Heart left ventricle (tissue), 16 donors: ENCODE results near the gene OR1N1. TPM values are rescaled to one million over a fixed set of nuclear protein-coding genes. Genes with fewer than 3 reads are reported as not detected.
"Not testable (repeated sequence)": the region's sequence is repeated elsewhere in the genome, so short reads cannot be mapped to it uniquely, and the experiment has no call there.

Experiments
- ATAC-seq, 4 donors: fragments of 200-7000 bp; cut with Tn5 transposase; one replicate each; pipeline ENCODE4 v1.9.1; 2020 to 2022; ENCODE audit warnings: moderate library complexity in 4 of 4, mild to moderate bottlenecking in 3 of 4, moderate number of reproducible peaks in 1 of 4
- DNase-seq, 5 donors: peaks; one replicate each; pipeline ENCODE4 v3.0.0-alpha.2; 2020
- H3K27ac ChIP-seq, 12 donors: fragments of 200-600 bp; sonication (generic) in 4 of 12; one replicate each; pipeline versions ENCODE4 v1.5.0 to v1.8.0; 2016 to 2022; ENCODE audit warnings: mild to moderate bottlenecking in 2 of 12
- H3K27me3 ChIP-seq, 9 donors: fragments of 200-600 bp; sonication (generic) in 2 of 9; one replicate each; pipeline versions ENCODE4 v1.5.1 to v1.8.0; 2016 to 2022; ENCODE audit warnings: mild to moderate bottlenecking in 3 of 9
- H3K36me3 ChIP-seq, 9 donors: fragments of 200-600 bp; sonication (generic) in 2 of 9; one replicate each; pipeline versions ENCODE4 v1.5.0 to v1.8.0; 2018 to 2022; ENCODE audit warnings: mild to moderate bottlenecking in 2 of 9
- H3K4me1 ChIP-seq, 12 donors: fragments of 200-600 bp; sonication (generic) in 4 of 12; one replicate each; pipeline versions ENCODE4 v1.5.0 to v1.8.0; 2016 to 2022; ENCODE audit warnings: mild to moderate bottlenecking in 3 of 12
- H3K4me3 ChIP-seq, 12 donors: fragments of 200-600 bp; sonication (generic) in 4 of 12; one replicate each; pipeline versions ENCODE4 v1.5.0 to v1.8.0; 2017 to 2022; ENCODE audit warnings: mild to moderate bottlenecking in 9 of 12, moderate library complexity in 4 of 12
- H3K9me3 ChIP-seq, 12 donors: fragments of 200-600 bp; sonication (generic) in 4 of 12; one replicate each; pipeline versions ENCODE4 v1.5.0 to v1.8.0; 2016 to 2022; ENCODE audit warnings: mild to moderate bottlenecking in 1 of 12
- POLR2A ChIP-seq, 2 donors: fragments of 450-650 bp; IDR thresholded peaks; one replicate each; pipeline ENCODE4 v1.6.1; 2017; ENCODE audit warnings: antibody characterized with exemption in 2 of 2, mild to moderate bottlenecking in 2 of 2, moderate library complexity in 2 of 2
- WGBS, 4 donors: extraction: QIAGEN DNeasy Blood & Tissue Kit in 2 of 4; methylation state at CpG; one replicate each; pipeline versions ENCODE4 v1.1.5 to v1.1.7; 2013 to 2018; 5-methylcytosine and 5-hydroxymethylcytosine counted together
- intact Hi-C, 10 donors: fragments of 100-400 bp; cut with DNase I; formaldehyde crosslinking; loops; one replicate each; pipeline versions ENCODE4 v1.11.1 to v1.14.2; 2022
- polyA plus RNA-seq, 2 donors: library from polyadenylated mRNA; stranded (reverse); fragments of 200-250 nt; gene quantifications; one replicate each; pipeline ENCODE4 v1.2.3, GENCODE V29; 2013
- total RNA-seq, 9 donors: library from RNA; depleted of rRNA in 2 of 9; stranded (reverse); fragments of >200 nt in 2 of 9; fragmentation: NEBNext Ultra II Directional in 3 of 9; extraction: Animal tissue kit (Norgen Biotek cat#: 25700) in 3 of 9; gene quantifications; one replicate each; pipeline versions ENCODE4 v1.1.0 to v1.2.4, GENCODE V29; 2016 to 2023
- TF ChIP-seq, protein P1 (sequence below), 12 donors: fragments of 200-600 bp; sonication (generic) in 4 of 12; IDR thresholded peaks; one replicate each; pipeline versions ENCODE4 v1.5.0 to v1.8.0; 2018 to 2022; ENCODE audit warnings: antibody characterized with exemption in 12 of 12, mild to moderate bottlenecking in 5 of 12
- donor health status: ischemic (EF 13 %, LVEDD 7.1; RV severe dilation, severe dysfunction).
- donor health status: healthy with polysubstance abuse.
- donor health status: DM: no; HTN: yes; CAD: no.
- donor health status: DM: no; HTN: no; CAD: no.
- donor health status: ischemic (EF 25% LVEDD 6.9; RV normal size, moderate dysfunction).
- donor health status: ischemic (EF 25% LVEDD 5.7; RV mildly dilated, moderate dysfunction).
- donor health status: healthy.
- donor health status: DM: yes; HTN: yes; CAD: no.
- donor health status: ischemic (EF 35%, LVEDD 5.7; RV mildly dilated, moderate dysfunction).
- donor health status: nonischemic (EF 11% LVEDD 7.7; RV severe dilation, severe dysfunction).
- donor health status: DM: yes; HTN: yes; CAD: no.
- donor health status: PGD.
- donor health status: ischemic (EF 29% LVEDD 5.4; RV normal size, mild dysfunction).
- donor health status: nonischemic (EF 23%, LVEDD 6.1; RV moderate dilation, normal function).

The OR1N1 gene
- total and polyA plus RNA-seq, 11 donors, result not detected

DNA sequence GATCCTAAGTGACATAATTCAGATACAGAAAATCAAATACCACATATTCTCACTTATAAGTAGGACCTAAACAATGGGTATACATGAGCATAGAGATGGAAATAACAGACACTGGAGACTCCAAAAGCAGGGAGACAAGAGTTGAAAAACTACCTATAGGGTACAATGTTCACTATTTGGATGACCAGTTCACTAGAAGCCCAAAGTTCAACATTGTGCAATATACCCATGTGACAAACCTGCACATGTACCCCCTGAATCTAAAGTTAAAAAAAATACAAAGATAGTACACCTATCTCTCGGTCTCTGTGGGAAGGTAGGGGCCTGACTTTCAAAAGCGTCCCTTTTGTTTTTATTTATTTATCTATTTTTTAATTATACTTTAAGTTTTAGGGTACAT is 11.7 kb upstream of the OR1N1 start:
- WGBS, 4 donors, result 55 to 62% (median 59%) methylated on average over 2 of the region's 2 CpGs

DNA sequence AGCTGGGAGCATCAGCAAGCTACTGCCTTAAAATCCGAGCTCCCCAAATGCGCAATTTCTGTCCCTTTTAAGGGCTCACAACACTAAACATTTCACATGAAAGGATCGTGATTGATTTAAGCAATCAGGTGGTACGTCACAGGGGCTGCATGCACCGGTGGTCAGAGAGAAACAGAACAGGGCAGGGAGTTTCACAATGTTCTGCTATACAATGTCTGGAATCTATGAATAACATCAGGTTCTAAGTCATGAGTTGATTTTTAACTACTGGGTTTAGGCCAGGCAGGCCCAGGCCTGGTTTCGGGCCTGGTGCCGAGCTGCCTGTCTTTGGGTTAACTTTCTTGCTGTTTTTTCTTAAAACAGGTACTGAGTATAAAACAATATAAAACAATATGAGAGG is 10.0 kb upstream of the OR1N1 start:
- H3K4me3 ChIP-seq, H3K4me1 ChIP-seq, H3K27ac ChIP-seq, H3K36me3 ChIP-seq, ATAC-seq, DNase-seq, intact Hi-C loops, H3K27me3 ChIP-seq, H3K9me3 ChIP-seq: not testable (repeated sequence)
- WGBS, 4 donors, result 54 to 77% (median 63%) methylated on average over 7 of the region's 7 CpGs

More for the DNA sequence above, 11.7 kb upstream of the OR1N1 start:
- ATAC-seq (no peak), DNase-seq (no peak)
- no peak for TF ChIP-seq POLR2A (IDR thresholded peaks at IDR 0.05)
- TF ChIP-seq, protein P1, sequence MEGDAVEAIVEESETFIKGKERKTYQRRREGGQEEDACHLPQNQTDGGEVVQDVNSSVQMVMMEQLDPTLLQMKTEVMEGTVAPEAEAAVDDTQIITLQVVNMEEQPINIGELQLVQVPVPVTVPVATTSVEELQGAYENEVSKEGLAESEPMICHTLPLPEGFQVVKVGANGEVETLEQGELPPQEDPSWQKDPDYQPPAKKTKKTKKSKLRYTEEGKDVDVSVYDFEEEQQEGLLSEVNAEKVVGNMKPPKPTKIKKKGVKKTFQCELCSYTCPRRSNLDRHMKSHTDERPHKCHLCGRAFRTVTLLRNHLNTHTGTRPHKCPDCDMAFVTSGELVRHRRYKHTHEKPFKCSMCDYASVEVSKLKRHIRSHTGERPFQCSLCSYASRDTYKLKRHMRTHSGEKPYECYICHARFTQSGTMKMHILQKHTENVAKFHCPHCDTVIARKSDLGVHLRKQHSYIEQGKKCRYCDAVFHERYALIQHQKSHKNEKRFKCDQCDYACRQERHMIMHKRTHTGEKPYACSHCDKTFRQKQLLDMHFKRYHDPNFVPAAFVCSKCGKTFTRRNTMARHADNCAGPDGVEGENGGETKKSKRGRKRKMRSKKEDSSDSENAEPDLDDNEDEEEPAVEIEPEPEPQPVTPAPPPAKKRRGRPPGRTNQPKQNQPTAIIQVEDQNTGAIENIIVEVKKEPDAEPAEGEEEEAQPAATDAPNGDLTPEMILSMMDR (IDR thresholded peaks at IDR 0.05), result no peak
- intact Hi-C loops, result no loop called here
- Histone ChIP-seq H3K4me3 (no peak overlapping the region), H3K9me3 (peaks cover 0 to 9% (median 0%) of the 10 kb centered on the region in 12 donors), H3K4me1 (no peaks in the 10 kb centered on the region), H3K36me3 (no peaks in the 10 kb centered on the region), H3K27ac (no peak overlapping the region), H3K27me3 (no peaks in the 10 kb centered on the region)

DNA sequence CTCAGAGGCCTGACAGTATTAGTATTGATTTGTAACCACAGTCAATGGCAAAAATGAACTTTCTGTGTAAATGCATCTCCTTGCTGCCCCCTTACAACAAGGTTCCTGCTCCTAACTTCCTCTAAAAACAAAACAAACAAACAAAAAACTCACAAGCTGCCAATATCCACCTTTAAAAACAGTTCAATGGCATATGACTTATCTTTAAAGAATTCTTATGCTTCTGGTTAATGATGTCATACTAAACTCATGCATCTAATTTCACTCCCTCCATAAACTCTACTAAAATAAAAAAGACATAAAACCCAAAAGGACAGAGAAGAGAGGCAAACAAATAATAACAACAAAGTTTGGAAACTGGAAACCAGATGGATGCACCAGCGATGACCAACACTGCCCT is 9.0 kb upstream of the OR1N1 start:
- DNase-seq (no peak), ATAC-seq (no peak)
- Histone ChIP-seq H3K4me3 (no peak overlapping the region), H3K9me3 (peaks cover 0 to 9% (median 0%) of the 10 kb centered on the region in 12 donors), H3K27me3 (no peaks in the 10 kb centered on the region), H3K4me1 (no peaks in the 10 kb centered on the region), H3K36me3 (no peaks in the 10 kb centered on the region), H3K27ac (no peak overlapping the region)
- TF ChIP-seq, protein P1 (IDR thresholded peaks at IDR 0.05), result no peak
- no peak for TF ChIP-seq POLR2A (IDR thresholded peaks at IDR 0.05)
- intact Hi-C loops, result no loop called here
- 92 to 98% (median 96%) methylated on average over 1 of the region's 1 CpG for WGBS, 4 donors

DNA sequence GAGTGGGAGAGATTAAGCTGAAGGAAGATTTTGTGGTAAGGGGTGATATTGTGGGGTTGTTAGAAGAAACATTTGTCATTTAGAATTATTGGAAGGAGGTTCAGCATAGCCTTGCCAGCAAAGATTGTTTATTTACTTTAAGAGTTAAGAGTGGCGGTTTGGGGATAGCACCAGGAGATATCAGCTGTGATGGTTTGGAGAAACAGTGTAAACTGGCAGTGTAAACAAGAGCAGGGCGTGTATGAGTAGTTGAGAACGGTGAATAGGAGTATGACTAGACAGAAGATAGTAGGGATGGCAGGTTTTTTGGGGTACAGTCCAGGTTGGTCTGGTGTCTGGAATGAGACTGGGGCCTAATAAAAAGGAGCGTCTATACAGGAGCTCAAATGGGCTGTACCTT is 4.1 kb upstream of the OR1N1 start:
- H3K36me3 ChIP-seq, H3K4me3 ChIP-seq, H3K27me3 ChIP-seq, ATAC-seq, H3K9me3 ChIP-seq, intact Hi-C loops, DNase-seq, H3K27ac ChIP-seq, H3K4me1 ChIP-seq: not testable (repeated sequence)
- 44 to 69% (median 64%) methylated on average over 4 of the region's 4 CpGs for WGBS, 4 donors

DNA sequence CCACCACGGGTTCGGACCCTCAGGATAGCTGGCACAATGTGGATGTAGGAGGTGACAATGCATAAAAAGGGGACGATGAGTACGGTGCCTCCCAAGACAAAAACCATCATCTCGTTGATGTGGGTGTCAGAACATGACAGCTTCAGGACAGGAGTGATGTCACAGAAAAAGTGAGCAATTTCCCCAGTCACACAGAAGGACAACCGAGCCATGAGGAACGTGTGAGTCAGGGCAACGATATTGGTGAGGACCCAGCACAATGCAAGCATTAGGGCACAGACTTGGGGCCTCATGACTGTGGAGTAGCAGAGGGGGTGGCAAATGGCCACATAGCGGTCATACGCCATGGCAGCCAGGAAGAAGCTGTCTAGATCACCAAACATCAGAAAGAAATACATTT is 491 bp downstream of the OR1N1 start:
- no peak for ATAC-seq
- Histone ChIP-seq H3K27ac (no peak overlapping the region), H3K36me3 (no peaks in the 10 kb centered on the region), H3K9me3 (no peaks in the 10 kb centered on the region), H3K27me3 (peaks cover 0 to 13% (median 0%) of the 10 kb centered on the region in 9 donors), H3K4me1 (no peaks in the 10 kb centered on the region), H3K4me3 (no peak overlapping the region)
- intact Hi-C loops, result no loop called here
- DNase-seq, result no peak
- 81 to 83% (median 82%) methylated on average over 10 of the region's 10 CpGs for WGBS, 4 donors
- TF ChIP-seq, protein P1 (IDR thresholded peaks at IDR 0.05), result no peak
- no peak for TF ChIP-seq POLR2A (IDR thresholded peaks at IDR 0.05)
